AG04450 (cell line): ENCODE results near the gene ACVR2B. TPM values are rescaled to one million over a fixed set of nuclear protein-coding genes. Genes with fewer than 3 reads are reported as not detected.

Source experiments
- CTCF ChIA-PET: fragments of 300-600, 350-600 bp; formaldehyde crosslinking; extraction: SDS; loops from one replicate; lab custom pipeline; 2022; ENCODE audit warnings: antibody characterized with exemption, inconsistent platforms; lab: Charles Lee
- POLR2A ChIA-PET: fragments of 350-600 bp; formaldehyde crosslinking; extraction: SDS; loops from one replicate; lab custom pipeline; 2021; ENCODE audit warnings: antibody characterized with exemption, inconsistent platforms; lab: Yijun Ruan, JAX
- DNase-seq: peaks from one replicate; pipeline ENCODE4 v3.0.0-alpha.2; 2011; ENCODE audit warnings: low read depth, low spot score
- H3K27ac ChIP-seq: one replicate; pipeline ENCODE4 v1.5.1; 2012; ENCODE audit warnings: low read depth, low read length, control low read depth
- H3K27me3 ChIP-seq: one replicate; pipeline ENCODE4 v1.6.0; 2012; ENCODE audit warnings: low read length; ENCODE audit not compliant: control insufficient read depth, insufficient read depth
- H3K4me3 ChIP-seq: 2 replicates; pipeline ENCODE4 v1.5.1; 2011; ENCODE audit warnings: mild to moderate bottlenecking, low read depth, low read length, control low read depth
- H3K9me3 ChIP-seq: 2 replicates; pipeline ENCODE4 v1.5.1; 2012; ENCODE audit warnings: low read length; ENCODE audit not compliant: control insufficient read depth, insufficient read depth
- CTCF ChIP-seq: IDR thresholded peaks from 2 replicates; pipeline ENCODE4 v1.5.1; 2011; ENCODE audit warnings: low read depth, low read length, control low read depth, inconsistent platforms
- polyA plus RNA-seq: library from polyadenylated mRNA; depleted of rRNA; stranded (reverse); fragments of >200 nt; gene quantifications from 2 replicates; pipeline ENCODE4 v1.2.3, GENCODE V29; 2011; rRNA removed
- small RNA-seq: library from RNA; depleted of rRNA; stranded (forward); fragments of <200 nt; gene quantifications from one replicate; pipeline ENCODE3, GENCODE V24; 2012; ENCODE audit warnings: low read depth; ENCODE audit not compliant: insufficient read length

Gene ACVR2B
- polyA plus RNA-seq, 1 experiment: 1.0 TPM

- no peak for DNase-seq
- TF ChIP-seq CTCF: no peak
- no peak overlapping the region for H3K27ac ChIP-seq
- no peak overlapping the region for H3K4me3 ChIP-seq
- POLR2A ChIA-PET: no interaction called here
- CTCF ChIA-PET: interaction anchor here (1.4 to 3.1 kb wide), 2 partner anchors 17 to 305 kb away, joined by 4 to 15 read pairs; no protein-coding TSS in a partner anchor
- no peaks in the 10 kb centered on the region for H3K9me3 ChIP-seq
- H3K27me3 ChIP-seq: no peaks in the 10 kb centered on the region
Measured at GRCh38 chr3:38538773-38539353, 85.2 kb downstream of the ACVR2B start.

DNA sequence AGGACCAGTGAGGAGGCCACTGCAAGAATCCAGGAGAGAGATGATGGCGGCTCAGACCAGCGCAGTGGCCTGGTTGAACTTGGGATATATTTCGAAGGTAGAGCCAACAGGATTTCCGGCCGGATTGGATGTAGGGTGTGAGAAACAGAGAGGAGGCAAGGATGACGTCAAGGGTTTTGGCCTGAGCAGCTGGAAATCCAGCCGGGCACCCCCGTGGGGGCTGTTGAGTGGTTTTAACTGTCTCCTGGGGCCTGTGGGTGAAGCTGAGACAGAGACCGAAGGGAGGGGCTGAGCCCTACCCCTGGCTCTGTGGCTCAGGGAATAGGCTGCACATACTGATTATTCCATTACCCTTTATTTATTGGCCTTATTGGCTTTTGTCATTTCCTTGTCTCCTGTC is 88.1 kb downstream of the ACVR2B start:
- DNase-seq: no peak
- no peak for TF ChIP-seq CTCF

More for the DNA sequence above, 88.1 kb downstream of the ACVR2B start:
- ChIA-PET POLR2A (no interaction called here), CTCF (interaction anchor here (0.8 kb wide), 1 partner anchor 21 kb away, joined by 6 read pairs; no protein-coding TSS in a partner anchor)
- Histone ChIP-seq H3K9me3 (no peaks in the 10 kb centered on the region), H3K27ac (no peak overlapping the region), H3K27me3 (no peaks in the 10 kb centered on the region), H3K4me3 (no peak overlapping the region)

Small RNAs within 50 kb of the gene (small RNA-seq; reads per million reads assigned to genes)
- gene RF00019: not detected

Other genes starting within 250 kb of the ACVR2B start
- gene SLC22A13, start 188.1 kb upstream of the ACVR2B start, polyA plus RNA-seq: 0.15 and 0.19 TPM in 2 replicates
- gene SLC22A14, start 171.6 kb upstream of the ACVR2B start, polyA plus RNA-seq: not detected in 2 replicates
- gene XYLB, start 107.1 kb upstream of the ACVR2B start, polyA plus RNA-seq: 3.1 and 4.0 TPM in 2 replicates
- 15.1 and 19.3 TPM in 2 replicates for gene EXOG, start 42.5 kb downstream of the ACVR2B start, polyA plus RNA-seq
- gene SCN5A, start 195.8 kb downstream of the ACVR2B start, polyA plus RNA-seq: 0.63 and 1.4 TPM in 2 replicates